Stimulated activated CD4-positive, alpha-beta T cell treated with anti-CD3 and anti-CD28 coated beads, Interleukin-4, amount 100 ng/mL, for 1 hour (primary cell): Measurements from ENCODE around the gene HTR7.
"Not testable (repeated sequence)": the region's sequence is repeated elsewhere in the genome, so short reads cannot be mapped to it uniquely, and the experiment has no call there.

Experiments
- DNase-seq: peaks from one replicate; pipeline ENCODE4 v3.0.0-alpha.2; 2020

HTR7 gene

DNA sequence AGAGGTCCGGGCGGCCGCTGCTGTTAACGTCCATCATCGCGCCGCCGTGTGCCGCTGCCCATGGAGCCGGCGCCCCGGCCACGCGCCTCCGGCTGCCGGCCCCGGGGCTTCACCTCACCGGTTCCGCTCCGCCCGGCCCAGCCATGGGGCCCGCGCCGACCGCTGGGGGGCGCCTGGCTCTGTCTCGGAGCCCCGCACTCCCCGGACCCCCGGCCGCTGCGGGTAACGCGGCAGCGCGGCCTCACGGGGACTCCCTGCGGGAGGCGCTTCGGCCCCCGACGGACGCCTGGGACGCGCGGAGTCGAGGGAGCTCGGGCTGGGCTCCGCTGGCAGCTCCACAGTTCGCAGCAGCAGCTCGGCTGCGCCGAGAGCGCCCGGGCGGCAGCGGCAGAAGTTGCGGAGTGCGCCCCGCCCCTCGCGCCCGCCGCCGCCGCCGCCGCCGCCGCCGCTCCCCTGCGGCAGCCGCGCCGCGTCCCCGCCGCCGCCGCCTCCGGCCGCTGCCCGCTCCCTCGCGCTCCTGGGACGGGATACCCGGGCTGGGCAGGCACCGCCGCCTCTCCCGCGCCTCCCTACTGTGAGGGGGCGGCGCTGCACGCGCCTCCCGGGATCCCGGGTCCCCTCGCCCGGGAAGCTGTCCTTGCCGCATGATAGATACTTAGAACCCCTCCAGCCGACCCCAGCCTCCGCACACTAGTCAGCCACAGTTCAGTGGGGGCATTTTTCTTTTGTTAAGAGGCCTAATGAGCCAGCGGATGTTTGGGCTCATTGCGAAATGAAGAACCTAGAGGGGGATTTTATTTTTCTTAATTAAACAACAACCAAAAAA lies at the start of gene HTR7:
Gene HTR7, minus strand, starts transcription at position 405 of the 826 bp plus-strand sequence. Its CDS starts 368 bp downstream, at position 37.
- peak; percentile 68 for DNase-seq

DNA sequence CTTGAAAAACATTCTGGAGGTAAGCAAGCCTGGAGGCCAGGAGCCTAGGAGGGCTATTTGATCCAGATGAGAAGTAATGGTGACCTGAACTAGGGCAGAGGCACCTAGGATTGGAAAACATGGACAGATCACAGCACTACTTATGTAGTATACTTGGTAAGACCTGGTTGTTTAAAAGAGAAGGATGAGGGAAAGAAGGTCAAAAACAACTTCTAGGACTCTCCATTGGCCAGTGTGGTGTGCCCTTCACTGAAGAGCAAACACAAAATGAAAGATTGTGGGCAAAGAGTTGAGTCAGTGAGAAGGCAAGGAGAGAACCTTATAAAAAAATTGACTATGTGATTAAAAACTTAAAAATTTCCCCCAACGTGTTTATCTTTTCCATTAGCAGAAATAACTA lies 48.8 kb upstream of the HTR7 start:
- no peak for DNase-seq

DNA sequence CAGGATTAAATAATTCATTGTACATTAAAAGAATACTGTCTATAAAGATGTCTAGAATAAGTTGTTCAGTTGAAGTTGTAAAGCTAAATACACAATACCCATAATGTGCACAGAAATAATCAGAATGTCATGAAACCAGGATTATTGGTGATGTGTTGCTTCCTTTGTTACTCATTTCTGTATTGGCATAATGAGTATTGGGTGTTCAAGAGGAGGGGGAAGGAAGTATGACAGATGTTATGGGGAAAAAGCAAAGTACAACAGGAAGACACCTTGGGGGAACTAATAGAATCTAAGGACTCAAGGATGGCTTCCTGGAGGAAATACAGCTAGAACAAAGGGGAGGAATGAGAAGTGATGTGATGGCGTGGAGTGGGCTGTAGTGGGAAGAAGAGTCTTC lies 48.1 kb upstream of the HTR7 start:
- no peak for DNase-seq

DNA sequence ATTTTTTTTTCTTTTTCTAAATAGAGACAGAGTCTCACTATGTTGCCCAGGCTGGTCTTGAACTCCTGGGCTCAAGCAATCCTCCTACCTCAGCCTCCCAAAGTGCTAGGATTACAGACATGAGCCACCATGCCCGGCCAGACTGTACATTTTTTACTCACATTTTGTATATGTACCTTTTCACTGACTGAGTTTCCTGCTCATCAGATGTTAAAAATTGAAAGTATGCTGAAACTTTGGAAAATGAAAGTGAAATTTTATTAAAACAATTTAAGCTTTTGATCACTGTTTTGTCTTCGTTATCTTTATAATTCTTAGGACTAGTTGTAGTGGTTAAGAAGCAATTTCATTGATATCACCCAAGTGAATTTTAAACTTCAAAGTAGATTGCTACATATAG lies 39.1 kb upstream of the HTR7 start:
- DNase-seq = not testable (repeated sequence)

DNA sequence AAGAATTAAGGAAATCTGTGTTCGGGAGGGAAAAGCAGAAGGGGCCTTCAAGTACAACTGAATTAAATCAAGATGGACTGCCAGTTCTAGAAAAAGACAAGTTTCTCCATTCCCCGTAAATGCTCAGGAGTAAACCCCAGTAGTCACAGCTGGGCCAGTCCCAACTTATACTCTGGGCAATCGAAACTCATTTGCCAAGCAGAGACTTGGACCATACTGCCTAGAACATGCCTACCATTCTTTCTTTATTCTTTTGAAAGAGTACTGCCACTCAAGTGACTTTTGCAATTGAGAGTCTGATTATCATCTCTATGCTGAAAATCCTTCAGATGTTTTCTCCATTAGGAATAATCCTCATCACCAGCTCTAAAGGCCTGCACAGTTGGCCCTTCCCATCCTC lies 35.4 kb upstream of the HTR7 start:
- no peak for DNase-seq

DNA sequence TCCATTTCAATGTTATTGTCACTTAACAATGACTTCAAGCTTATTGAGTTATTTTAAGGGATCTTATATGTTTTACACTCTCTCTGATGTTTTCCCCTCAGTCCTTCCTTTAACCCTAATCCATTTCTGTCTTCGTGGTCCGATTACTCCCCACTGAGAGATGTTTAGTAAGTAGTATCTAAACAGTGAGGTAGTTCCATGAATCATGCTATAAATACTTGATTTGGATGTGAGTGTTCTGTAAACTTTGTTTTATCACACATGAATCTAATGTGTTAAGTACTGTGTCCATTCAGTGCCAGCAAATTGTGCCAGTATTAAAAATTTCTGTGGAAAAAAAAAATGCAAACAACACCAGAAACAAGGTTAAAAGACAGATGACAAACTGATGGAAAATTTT lies 32.5 kb upstream of the HTR7 start:
- no peak for DNase-seq

DNA sequence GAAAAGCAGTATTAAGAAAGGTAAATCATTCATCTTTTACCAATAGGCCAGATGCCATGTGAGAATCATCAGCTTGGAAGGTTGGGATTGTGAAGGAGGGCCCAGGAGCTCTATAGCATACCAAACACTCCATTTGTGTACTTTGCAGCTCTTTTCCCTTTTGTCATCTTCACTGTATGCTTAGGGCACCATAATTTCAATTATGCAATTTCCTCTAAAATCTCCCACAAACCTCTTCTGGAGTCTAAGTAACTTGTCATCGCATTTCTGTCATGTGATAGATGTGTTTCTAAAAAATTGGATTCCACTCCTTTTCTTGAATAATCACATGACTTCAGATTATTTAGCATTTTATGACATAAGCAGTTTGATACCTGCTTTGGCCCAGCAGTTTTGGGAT lies 31.8 kb upstream of the HTR7 start:
- no peak for DNase-seq

DNA sequence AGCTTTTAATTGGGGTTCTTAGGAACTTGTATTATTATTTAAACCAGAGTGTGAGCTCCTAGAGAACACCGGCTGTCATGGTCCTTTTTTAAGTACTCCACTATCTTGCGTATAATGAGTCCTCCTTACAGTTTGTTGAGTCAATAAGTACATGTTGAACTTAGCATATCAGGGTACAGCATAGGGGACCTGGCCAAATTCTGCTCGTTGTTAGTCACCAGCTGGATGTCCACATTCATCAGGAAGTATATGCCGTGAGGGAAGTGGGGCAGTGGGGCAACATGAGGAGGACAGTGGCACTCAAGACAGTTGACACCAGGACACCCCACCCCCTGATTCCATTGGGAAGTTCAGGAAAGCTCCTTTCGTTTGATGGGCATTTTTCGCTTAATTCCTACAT lies 30.5 kb upstream of the HTR7 start:
- DNase-seq = no peak

DNA sequence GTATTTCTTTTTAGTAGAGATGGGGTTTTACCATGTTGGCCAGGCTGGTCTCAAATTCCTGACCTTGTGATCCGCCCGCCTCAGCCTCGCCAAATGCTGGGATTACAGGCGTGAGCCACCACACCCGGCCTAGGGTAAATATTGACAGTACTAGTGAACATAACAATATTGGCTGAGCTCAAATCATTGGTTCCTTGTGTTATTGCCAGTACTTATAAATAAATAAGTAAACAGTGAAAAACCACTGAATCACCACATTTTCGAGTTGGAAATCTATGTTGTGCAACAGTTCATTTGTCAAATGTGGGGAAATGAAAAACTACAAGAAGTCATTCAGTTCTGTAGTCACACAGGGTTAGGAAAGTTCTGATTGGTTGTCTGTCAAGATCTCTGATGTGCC lies 29.7 kb upstream of the HTR7 start:
- DNase-seq = no peak

DNA sequence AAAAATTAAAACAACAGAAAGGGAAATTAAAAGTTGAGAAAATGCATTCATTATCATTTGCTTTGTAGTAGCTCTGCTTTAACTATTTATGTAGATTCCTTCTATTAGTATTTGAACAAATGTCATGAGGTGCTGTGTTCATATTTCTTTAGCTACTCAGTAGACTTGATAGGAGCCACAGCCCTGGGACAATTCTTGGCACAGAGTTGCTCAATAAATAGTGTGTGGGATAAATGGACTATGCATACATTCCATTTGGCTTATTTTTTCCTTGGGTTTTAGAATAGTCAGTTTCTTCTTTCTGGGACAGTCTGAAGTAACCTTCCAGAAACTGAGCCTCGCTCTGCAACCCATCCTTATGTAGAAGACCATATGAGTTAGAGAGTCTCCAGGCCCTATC lies 27.3 kb upstream of the HTR7 start:
- no peak for DNase-seq

DNA sequence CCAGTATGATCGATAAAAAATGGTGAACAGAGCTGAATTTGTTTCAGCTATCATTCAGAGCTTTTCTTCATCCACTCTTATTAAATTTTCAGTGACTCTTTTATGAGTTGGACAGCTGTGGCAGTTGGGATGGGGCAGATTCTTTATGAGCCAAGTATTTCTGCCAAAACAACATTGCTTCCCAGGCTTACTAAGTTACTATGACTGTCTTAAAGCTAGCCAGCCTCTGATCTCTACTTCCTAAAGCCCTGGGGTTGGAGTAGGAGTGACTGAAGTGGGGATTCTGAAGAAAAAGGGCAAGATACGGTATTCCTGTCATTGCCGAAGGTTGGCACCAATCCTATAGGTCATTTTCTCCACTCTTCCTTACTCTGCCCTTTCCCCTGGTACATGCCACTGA lies 26.6 kb upstream of the HTR7 start:
- no peak for DNase-seq

DNA sequence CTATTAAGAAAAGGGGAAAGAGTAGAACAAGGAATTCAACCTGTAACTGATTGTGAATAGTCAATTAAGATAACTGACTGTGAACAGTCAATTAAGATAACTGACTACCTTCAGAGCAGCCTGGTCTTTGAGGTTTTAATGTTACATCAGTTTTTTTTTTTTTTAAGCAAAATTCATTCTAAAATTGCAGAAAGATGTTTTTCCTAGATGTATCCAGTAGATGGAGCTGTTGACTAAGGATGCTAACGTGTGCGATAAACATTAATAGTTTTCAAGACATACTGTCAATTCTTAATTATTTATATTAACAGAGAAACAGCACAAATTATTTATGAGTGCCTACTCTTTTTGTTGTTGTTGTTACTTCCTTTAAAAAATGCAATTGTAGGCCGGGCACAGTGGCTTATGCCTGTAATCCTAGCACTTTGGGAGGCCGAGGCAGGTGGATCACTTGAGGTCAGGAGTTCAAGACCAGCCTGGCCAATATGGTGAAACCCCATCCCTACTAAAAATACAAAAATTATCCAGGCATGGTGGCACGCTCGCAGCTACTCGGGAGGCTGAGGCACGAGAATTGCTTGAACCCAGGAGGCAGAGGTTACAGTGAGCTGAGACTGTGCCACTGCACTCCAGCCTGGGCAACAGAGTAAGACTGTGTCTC lies 22.4 kb upstream of the HTR7 start:
- not testable (repeated sequence) for DNase-seq

DNA sequence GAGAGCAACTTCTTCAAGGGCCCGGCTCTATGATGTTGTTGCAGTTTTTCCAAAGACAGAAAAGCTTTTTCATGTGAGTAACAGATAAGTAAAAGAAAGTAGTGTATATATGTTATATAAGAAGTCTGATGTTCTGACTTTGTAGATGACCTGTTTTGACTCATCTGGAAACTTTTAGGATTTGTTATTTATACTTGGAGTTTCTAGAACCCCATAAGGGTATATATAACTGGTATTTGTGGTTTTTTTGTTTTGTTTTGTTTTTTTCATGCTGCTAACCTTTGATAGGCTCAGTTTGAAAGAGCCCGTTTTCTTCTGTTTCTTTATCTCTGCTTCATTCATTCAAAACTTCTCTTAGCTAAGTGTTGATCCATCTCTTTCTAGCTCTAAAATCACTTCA lies 21.2 kb upstream of the HTR7 start:
- DNase-seq = no peak

DNA sequence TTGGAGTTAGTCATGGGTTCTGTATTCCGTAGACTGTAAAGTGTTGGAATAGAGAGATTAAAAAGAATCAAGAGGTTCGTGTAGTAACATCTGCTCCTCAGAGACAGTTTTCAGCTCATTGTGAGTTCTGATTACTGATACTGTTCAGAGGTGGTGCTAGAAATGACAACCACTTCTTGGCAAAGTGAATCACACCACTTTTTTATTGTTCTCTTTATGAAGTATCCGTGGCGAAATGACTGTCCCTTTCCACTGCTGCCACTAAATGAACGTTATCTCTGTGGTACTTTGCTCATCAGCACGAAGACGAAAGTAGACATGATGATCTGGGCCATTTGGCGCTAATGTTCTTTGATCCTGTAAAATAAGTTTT lies 14.8 kb upstream of the HTR7 start:
- no peak for DNase-seq

DNA sequence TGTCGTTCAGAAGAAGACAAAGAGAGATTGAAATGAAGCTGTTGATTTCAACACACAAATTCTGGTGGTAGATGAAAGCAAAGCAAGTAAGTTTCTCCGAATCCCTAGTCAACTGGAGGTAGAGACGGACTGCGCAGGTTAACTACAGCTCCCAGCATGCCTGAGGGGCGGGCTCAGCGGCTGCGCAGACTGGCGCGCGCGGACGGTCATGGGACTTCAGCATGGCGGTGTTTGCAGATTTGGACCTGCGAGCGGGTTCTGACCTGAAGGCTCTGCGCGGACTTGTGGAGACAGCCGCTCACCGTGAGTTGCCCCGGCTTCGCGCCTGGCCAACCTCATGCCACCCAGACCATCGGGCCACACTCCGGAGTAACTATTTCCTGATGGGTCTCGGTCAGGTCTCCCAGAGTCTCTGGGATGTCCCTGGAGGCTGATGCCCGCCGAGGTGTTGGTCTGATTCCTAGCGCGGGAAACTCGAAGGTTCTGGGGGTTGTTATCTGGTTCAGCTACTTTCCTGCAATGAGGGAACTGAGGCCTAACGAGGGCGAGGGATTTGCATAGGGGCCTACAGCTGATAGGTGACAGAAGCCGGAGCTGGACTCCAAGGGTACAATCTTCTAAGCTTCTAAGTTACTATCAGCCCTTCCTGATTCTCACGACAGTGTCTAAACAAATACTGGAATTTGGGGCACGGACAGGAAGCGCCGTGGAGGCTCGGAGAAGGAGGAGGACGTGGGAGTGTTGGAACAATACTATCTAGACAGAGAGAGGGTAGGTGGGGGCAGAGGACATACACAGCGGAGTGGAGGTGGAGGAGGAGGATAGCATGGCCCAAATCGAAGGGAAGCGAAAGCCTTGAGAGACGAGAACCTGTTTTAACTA lies 14.2 kb upstream of the HTR7 start, which contains the start of gene RPP30:
Gene RPP30, plus strand, starts transcription at position 209 of the 882 bp plus-strand sequence. Its CDS starts 13 bp downstream, at position 222.
- DNase-seq = peak; percentile 82

DNA sequence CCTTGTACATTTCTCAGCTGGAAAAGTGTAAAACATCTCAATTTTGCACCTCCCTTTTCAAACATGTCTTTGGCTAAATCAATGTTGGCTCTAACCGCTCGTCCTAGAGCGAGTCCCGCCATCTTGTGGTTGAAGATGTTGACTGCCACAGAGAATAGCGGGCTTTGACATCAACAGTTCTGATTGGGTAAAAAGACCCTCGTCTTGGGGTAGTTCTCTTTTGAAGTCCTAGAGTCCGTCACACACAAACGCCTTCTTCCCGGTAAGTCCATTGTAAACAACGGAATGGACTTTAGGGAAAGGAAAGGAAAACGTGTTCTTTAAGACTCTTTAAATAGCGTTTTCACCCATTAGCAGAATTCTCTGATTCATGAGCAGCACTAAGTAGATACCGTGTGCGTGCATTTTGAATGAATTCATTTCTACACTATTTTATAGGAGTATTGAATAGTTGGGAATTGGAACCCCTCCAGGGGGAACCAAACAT lies 13.5 kb upstream of the HTR7 start:
- peak; percentile 19 for DNase-seq

DNA sequence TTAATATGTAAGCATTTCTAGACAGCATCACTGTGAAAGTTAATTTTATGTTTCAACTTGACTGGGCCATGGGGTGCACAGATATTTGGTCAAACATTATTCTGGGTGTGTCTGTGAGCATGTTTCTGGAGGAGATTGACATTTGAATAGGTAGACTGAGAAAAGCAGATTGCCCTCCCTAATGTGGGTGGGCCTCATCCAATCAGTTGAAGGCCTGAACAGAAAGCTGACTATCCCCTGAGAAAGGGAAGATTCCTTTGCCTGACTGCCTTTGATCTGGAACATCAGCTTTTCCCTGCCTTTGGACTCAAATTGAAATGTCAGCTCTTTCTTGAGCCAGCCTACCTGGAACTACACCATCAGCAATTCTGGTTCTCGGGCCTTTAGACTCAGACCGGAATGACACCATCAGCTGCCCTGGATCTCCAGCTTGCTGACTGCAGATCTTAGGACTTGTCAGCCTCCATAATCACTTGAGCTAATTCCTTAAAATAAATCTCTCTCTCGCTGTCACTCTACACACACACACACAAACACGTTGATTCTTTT lies 8.3 kb upstream of the HTR7 start:
- DNase-seq = no peak

DNA sequence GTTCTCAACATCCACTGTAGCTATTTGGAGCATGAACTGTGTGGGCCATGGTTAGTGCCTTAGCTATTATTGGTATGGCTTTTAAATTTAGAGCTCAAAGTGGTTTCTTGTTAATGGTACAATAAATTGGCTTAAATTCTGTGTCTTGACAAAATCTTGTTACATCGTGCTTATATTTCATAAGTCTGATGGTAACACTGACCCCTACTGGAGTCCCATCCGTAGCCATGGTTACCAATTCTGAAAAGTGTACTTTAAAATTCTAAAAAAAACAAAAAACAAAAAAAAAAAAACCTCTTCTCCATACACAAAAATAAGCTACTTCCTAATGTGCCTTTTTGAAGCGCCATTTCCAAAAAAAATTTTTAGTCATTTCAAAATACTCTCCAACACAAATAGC lies 7.6 kb upstream of the HTR7 start:
- DNase-seq = no peak

DNA sequence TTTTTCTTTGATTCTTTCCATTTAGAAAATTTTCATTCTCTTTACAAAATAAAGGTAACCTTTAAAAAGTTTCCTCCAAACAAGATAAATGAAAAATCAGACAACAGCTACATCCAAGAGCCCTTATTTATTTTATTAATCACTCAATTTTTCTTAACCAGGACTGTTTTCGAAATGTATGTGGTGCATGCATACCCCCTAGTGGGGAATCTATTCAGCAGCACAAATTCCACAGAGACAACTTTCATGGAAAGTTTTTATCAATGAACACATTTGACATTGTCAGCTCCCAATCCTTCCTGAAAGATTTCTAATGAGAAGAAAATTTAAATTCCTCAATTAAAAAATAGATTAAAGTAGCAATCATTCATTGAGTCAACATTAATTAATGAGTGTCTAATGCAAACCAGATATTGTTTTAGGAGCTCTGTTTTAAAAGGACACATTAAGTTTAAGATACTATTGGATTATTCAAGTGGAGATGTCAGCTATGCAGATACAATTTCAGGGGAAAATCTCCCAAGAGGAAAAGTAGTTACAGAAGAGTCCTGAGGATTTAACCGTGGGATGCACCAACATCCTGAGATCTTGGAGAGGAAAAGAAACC lies 5.2 kb upstream of the HTR7 start:
- DNase-seq = no peak

DNA sequence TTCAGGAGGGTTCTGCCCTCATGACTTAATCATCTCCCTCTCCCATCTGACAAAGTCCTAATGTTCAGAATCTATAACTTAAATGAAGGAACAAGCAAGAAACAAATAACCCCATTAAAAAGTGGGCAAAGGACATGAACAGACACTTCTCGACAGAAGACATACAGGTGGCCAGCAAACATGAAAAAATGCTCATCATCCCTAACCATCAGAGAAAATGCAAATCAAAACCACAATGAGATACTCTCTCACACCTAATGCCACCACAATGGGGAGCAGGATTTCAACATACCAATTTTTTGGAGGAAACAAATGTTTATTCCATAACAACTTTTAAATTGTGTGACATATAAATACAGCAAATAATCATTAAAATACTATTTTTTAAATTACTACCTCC lies 3.0 kb upstream of the HTR7 start:
- DNase-seq = no peak

DNA sequence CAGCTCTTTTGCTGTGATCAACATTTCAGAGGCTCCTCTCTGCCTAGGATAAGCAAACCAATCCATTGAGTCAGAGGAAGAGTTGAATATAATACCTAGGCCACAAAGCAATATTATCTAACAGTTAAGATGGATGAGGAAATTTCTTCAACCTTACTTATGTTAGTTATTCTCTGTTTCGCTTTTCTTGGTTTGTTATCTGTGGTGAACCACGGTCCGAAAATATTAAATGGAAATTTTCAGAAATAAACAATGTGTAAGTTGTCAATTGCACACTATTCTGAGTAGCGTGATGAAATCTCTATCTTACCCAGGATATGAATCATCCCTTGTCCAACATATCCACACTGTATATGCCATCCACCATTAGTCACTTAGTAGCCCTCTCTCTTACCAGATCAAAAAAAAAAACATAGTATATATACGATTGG lies 1.5 kb upstream of the HTR7 start:
- no peak for DNase-seq

DNA sequence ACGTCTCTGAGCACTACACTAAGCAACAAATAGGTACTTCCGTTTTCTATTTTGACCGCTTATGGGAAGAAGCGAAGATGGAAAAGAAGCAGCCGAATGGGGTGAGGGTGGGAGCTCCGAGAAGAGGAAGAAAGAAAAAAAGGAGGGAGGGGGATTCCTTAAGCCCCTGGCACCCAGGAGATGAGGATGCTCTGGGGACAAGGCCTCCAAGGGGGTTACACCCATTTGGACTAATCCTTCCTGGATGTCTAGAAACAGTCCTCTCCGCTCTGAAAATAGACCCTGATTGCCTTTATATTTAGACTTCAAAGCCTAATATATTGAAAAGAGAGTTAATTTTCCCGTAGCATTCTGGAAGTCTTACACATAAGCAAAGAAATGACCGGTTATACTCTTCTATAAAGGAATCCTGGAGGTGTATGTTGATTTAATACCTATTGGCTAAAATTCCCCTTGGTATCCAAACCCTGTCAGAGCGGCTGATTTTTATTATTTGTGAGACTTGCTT lies 676 bp upstream of the HTR7 start:
- DNase-seq = no peak
